Peyer's patch (tissue), 4 donors: ENCODE data around the gene KIF26B. TPM values are rescaled to one million over a fixed set of nuclear protein-coding genes. Genes with fewer than 3 reads are reported as not detected.

ENCODE experiments used
- DNase-seq, 3 donors: peaks; one replicate each; pipeline ENCODE4 v3.0.0-alpha.2; 2017 to 2019
- H3K27ac ChIP-seq, 4 donors: fragments of 200-600 bp; sonication (generic); one replicate each; pipeline ENCODE4 v1.5.1; 2016 to 2019
- H3K27me3 ChIP-seq, 2 donors: fragments of 200-600 bp; sonication (generic); one replicate each; pipeline ENCODE4 v1.5.1; 2019
- H3K36me3 ChIP-seq, 3 donors: fragments of 200-600 bp; sonication (generic); one replicate each; pipeline ENCODE4 v1.5.1; 2016 to 2019
- H3K4me1 ChIP-seq, 4 donors: fragments of 200-600 bp; sonication (generic); one replicate each; pipeline ENCODE4 v1.5.1; 2016 to 2019
- H3K4me3 ChIP-seq, 4 donors: fragments of 200-600 bp; sonication (generic); 1 replicate in 3 of 4; 2 replicates in 1 of 4; pipeline ENCODE4 v1.5.1; 2016 to 2019; ENCODE audit warnings: mild to moderate bottlenecking in 1 of 4
- H3K9me3 ChIP-seq, 4 donors: fragments of 200-600 bp; sonication (generic); one replicate each; pipeline ENCODE4 v1.5.1; 2016 to 2019; ENCODE audit warnings: mild to moderate bottlenecking in 1 of 4
- POLR2A ChIP-seq, 2 donors: fragments of 450-650 bp; IDR thresholded peaks; one replicate each; pipeline ENCODE4 v1.5.1; 2017; ENCODE audit warnings: antibody characterized with exemption in 2 of 2, mild to moderate bottlenecking in 2 of 2, moderate library complexity in 2 of 2
- total RNA-seq, 4 donors: library from RNA; depleted of rRNA; stranded (reverse); fragments of >200 nt; gene quantifications; one replicate each; pipeline ENCODE4 v1.1.0, GENCODE V29; 2016
- TF ChIP-seq, protein P1 (sequence below), 6 experiments: fragments of 450-650 bp in 4 of 6; fragments of 200-600 bp in 2 of 6; sonication (generic) in 1 of 6; IDR thresholded peaks; one replicate each; pipeline ENCODE4 v1.5.1; 2017 to 2019; ENCODE audit warnings: antibody characterized with exemption in 6 of 6, mild to moderate bottlenecking in 3 of 6, moderate library complexity in 1 of 6

The KIF26B gene
- total RNA-seq, 4 donors from 2014 or later, result 0.70 to 1.6 (median 1.1) TPM

DNA sequence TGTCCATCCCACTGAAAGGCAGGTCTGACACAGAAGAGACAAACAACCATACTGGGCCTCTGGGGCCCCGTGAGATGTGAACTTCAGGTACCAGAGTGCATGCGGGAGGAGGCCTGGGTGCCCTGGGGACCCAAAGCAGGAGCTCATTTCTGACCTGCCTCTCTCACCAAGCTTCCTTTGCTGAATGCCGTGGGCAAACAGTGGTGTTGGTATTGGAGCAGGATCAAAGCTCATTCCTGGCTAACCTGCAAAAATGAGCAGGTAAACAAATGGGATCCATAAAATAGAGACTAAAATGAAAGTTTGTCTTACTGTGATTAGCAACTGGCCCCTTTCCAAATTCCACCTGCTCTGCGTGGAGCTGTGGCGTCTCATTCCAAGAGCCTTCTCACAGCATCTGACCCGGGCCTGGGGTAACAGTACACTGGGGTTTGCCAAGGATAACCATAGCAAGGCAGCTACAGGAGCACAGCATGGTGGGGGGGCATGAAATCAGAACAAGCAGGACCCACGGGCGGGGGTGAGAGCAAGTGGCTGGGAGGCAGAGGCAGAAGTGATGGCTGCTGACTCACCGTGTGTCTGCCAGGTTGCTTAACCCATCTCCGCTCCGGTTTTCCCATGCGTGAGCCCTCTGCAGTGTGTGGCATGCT, 103.6 kb downstream of the KIF26B start:
- no peak for DNase-seq
- Histone ChIP-seq H3K36me3 (no peaks in the 10 kb centered on the region), H3K4me3 (no peak overlapping the region), H3K27ac (no peak overlapping the region), H3K4me1 (no peaks in the 10 kb centered on the region), H3K27me3 (no peaks in the 10 kb centered on the region), H3K9me3 (no peaks in the 10 kb centered on the region)
- TF ChIP-seq POLR2A (IDR thresholded peaks at IDR 0.05), result no peak
- TF ChIP-seq, protein P1, sequence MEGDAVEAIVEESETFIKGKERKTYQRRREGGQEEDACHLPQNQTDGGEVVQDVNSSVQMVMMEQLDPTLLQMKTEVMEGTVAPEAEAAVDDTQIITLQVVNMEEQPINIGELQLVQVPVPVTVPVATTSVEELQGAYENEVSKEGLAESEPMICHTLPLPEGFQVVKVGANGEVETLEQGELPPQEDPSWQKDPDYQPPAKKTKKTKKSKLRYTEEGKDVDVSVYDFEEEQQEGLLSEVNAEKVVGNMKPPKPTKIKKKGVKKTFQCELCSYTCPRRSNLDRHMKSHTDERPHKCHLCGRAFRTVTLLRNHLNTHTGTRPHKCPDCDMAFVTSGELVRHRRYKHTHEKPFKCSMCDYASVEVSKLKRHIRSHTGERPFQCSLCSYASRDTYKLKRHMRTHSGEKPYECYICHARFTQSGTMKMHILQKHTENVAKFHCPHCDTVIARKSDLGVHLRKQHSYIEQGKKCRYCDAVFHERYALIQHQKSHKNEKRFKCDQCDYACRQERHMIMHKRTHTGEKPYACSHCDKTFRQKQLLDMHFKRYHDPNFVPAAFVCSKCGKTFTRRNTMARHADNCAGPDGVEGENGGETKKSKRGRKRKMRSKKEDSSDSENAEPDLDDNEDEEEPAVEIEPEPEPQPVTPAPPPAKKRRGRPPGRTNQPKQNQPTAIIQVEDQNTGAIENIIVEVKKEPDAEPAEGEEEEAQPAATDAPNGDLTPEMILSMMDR (IDR thresholded peaks at IDR 0.05), result no peak

DNA sequence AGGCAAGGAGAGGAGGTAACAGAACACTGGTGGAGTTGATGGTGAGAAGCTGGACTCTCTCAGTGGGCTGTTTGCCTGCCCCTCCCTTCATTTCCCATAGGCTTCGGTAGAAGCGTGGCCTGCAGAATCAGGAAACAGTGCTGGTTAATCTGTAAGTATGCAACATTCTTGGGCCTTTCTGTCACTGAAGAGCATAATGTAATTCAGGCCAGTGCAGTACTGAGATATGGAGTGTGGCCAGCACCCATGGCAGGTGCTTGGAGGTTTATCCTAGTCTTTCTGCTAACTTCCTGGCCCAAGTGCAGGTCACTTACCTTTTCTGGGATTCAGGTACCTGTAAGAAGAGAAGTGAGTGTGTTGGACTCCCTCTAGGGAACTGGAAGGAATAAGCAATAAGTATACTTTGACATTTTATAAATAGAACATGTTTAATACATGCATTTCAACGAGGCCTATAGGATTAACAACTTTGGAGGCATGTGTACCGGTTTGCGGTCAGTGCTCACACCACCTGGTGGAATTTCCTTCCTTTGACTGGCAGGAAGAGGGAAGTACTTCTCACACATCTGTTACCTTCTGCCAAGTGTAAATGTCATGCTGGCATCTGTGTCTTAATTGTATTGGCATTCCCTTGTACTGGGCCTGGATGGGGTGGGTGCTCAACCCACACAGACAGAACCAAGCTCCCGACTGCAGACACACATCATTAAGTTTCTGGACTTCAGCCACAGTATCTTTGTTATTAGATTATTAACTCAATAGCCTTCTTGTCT, 105.5 kb downstream of the KIF26B start:
- no peak for TF ChIP-seq POLR2A (IDR thresholded peaks at IDR 0.05)
- Histone ChIP-seq H3K27me3 (no peaks in the 10 kb centered on the region), H3K27ac (no peak overlapping the region), H3K4me1 (no peaks in the 10 kb centered on the region), H3K9me3 (no peaks in the 10 kb centered on the region), H3K36me3 (no peaks in the 10 kb centered on the region), H3K4me3 (no peak overlapping the region)
- no peak for DNase-seq

DNA sequence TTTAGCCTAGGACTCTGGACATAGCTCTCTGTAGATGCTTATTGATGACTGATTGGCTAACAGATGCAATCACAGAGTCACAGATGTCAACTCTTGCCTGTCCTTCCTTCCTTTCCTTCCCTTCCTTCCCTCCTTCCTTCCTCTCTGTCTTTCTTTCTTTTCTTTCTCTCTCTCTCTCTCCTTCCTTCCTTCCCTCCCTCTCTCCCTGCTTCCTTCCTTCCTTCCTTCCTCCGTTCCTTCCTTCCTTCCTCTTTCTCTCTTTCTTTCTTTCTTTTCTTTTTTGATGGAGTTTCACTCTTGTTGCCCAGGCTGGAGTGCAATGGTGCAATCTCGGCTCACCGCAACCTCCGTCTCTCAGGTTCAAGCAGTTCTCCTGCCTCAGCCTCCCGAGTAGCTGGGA, 106.1 kb downstream of the KIF26B start:
- no peak overlapping the region for H3K4me3 ChIP-seq

DNA sequence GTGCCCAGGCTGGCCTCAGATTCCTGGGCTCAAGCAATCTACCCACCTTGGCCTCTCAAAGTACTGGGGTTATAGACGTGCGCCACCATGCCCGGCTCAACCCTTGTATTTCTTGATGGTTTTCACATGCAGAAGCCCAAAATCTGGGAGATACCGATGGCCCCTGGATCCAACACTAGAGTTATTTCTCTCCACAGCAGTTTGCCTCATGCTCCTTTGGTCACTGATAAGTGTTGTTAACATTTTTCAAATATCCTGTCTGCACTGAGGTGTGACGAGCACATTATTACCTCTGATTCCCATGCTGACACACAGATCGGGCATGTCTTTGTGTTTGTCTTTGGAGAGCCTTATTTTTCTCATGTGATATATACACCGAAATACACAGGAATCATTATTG, 107.0 kb downstream of the KIF26B start:
- no peak for DNase-seq
- H3K27me3 ChIP-seq, result no peaks in the 10 kb centered on the region
- H3K4me1 ChIP-seq, result no peaks in the 10 kb centered on the region
- TF ChIP-seq, protein P1 (IDR thresholded peaks at IDR 0.05), result no peak
- no peak for TF ChIP-seq POLR2A (IDR thresholded peaks at IDR 0.05)
- no peaks in the 10 kb centered on the region for H3K9me3 ChIP-seq
- no peaks in the 10 kb centered on the region for H3K36me3 ChIP-seq
- no peak overlapping the region for H3K4me3 ChIP-seq
- H3K27ac ChIP-seq, result no peak overlapping the region

More for the DNA sequence above, 106.1 kb downstream of the KIF26B start:
- no peaks in the 10 kb centered on the region for H3K27me3 ChIP-seq
- H3K4me1 ChIP-seq, result no peaks in the 10 kb centered on the region
- H3K36me3 ChIP-seq, result no peaks in the 10 kb centered on the region
- H3K27ac ChIP-seq, result no peak overlapping the region
- TF ChIP-seq, protein P1 (IDR thresholded peaks at IDR 0.05), result no peak
- TF ChIP-seq POLR2A (IDR thresholded peaks at IDR 0.05), result no peak
- no peak for DNase-seq
- H3K9me3 ChIP-seq, result no peaks in the 10 kb centered on the region

DNA sequence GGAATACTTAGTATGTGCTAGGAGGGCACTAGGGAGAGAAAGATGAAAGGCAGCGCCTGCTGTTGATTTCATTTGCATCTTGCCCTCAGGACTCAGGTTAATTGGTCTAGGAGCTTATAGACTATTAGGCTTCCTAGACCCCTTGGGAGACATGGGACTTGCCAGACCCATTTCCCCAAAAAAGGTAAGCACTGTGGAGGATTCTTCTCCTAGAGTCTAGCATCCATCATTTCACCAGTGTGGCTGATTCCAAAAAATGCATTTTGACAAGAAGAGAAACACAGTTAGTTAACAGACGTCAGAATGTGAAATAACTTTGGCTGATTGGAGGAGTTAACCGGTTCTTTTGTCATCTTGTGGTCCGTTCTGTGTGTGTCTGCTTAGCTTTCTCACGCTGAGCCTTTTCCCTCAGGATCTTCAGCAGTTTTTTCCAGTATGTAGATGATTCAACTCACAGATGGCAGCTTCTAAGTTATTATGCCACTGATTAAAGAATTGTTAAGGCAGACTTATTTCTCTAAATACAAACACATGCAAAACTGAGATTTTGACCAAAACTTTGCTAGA, 108.8 kb downstream of the KIF26B start:
- H3K9me3 ChIP-seq, result no peaks in the 10 kb centered on the region
- no peak overlapping the region for H3K4me3 ChIP-seq
- TF ChIP-seq, protein P1 (IDR thresholded peaks at IDR 0.05), result no peak
- no peak for TF ChIP-seq POLR2A (IDR thresholded peaks at IDR 0.05)
- H3K4me1 ChIP-seq, result no peaks in the 10 kb centered on the region
- no peak overlapping the region for H3K27ac ChIP-seq
- H3K36me3 ChIP-seq, result no peaks in the 10 kb centered on the region
- H3K27me3 ChIP-seq, result no peaks in the 10 kb centered on the region
- DNase-seq, result no peak

DNA sequence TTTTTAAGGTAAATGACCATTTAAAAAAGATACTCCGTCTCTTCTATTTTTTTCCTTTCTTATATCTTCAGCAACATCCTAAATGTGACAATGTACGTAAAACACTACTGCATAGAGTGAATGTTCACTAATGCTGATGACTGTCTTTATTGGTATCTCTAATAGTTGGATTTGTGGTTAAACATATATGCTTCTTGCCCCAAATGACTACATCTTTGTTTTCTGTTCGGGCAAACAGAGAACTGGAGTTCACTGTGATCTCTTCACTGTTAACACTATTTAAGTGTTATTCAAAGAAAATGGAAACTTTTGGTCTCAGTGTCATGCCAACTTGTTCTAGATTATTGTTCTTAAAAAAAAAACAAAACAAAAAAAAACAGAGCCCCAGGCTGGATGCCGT, 109.4 kb downstream of the KIF26B start:
- DNase-seq, result no peak
- H3K4me3 ChIP-seq, result no peak overlapping the region
- H3K27ac ChIP-seq, result no peak overlapping the region
- no peaks in the 10 kb centered on the region for H3K9me3 ChIP-seq
- TF ChIP-seq POLR2A (IDR thresholded peaks at IDR 0.05), result no peak
- TF ChIP-seq, protein P1 (IDR thresholded peaks at IDR 0.05), result no peak
- H3K36me3 ChIP-seq, result no peaks in the 10 kb centered on the region
- no peaks in the 10 kb centered on the region for H3K4me1 ChIP-seq
- no peaks in the 10 kb centered on the region for H3K27me3 ChIP-seq
